ENCODE measurements around the gene NNMT.
"Not testable (repeated sequence)": the region's sequence is repeated elsewhere in the genome, so short reads cannot be mapped to it uniquely, and the experiment has no call there.

The NNMT gene

GRCh38 chr11:114304969-114305368, 8.8 kb downstream of the NNMT start:
- DNase-seq (ENCODE audit: low read depth in 2 of 3, low spot score in 1 of 3) = no peak

- no peak for DNase-seq (ENCODE audit: low read depth in 2 of 3, low spot score in 1 of 3)
Measured at GRCh38 chr11:114307524-114308203, 11.5 kb downstream of the NNMT start.

- no peak for DNase-seq (ENCODE audit: low read depth in 2 of 3, low spot score in 1 of 3)
Measured at GRCh38 chr11:114308689-114309089, 12.5 kb downstream of the NNMT start.

GRCh38 chr11:114309517-114309916, 13.3 kb downstream of the NNMT start:
- DNase-seq (ENCODE audit: low read depth in 2 of 3, low spot score in 1 of 3) = no peak

GRCh38 chr11:114310095-114310494, 13.9 kb downstream of the NNMT start:
- DNase-seq (ENCODE audit: low read depth in 2 of 3, low spot score in 1 of 3) = no peak

GRCh38 chr11:114311946-114312345, 15.7 kb downstream of the NNMT start:
- DNase-seq (ENCODE audit: low read depth in 2 of 3, low spot score in 1 of 3) = no peak

- DNase-seq (ENCODE audit: low read depth in 2 of 3, low spot score in 1 of 3) = no peak
Measured at GRCh38 chr11:114314096-114314495, 17.9 kb downstream of the NNMT start.

- DNase-seq (ENCODE audit: low read depth in 2 of 3, low spot score in 1 of 3) = no peak
Measured at GRCh38 chr11:114315749-114316368, 19.7 kb downstream of the NNMT start.

- no peak for DNase-seq (ENCODE audit: low read depth in 2 of 3, low spot score in 1 of 3)
Measured at GRCh38 chr11:114316980-114317786, 21.0 kb downstream of the NNMT start.

- DNase-seq (ENCODE audit: low read depth in 2 of 3, low spot score in 1 of 3) = no peak
Measured at GRCh38 chr11:114317787-114318137, 21.6 kb downstream of the NNMT start.

GRCh38 chr11:114318361-114318760, 22.2 kb downstream of the NNMT start:
- no peak for DNase-seq (ENCODE audit: low read depth in 2 of 3, low spot score in 1 of 3)

GRCh38 chr11:114319716-114320328, 23.6 kb downstream of the NNMT start:
- DNase-seq (ENCODE audit: low read depth in 2 of 3, low spot score in 1 of 3) = no peak

- DNase-seq (ENCODE audit: low read depth in 2 of 3, low spot score in 1 of 3) = no peak
Measured at GRCh38 chr11:114321621-114322257, 25.5 kb downstream of the NNMT start.

GRCh38 chr11:114322934-114323333, 26.7 kb downstream of the NNMT start:
- no peak for DNase-seq (ENCODE audit: low read depth in 2 of 3, low spot score in 1 of 3)

- no peak for DNase-seq (ENCODE audit: low read depth in 2 of 3, low spot score in 1 of 3)
Measured at GRCh38 chr11:114326151-114326550, 30.0 kb downstream of the NNMT start.

- DNase-seq (ENCODE audit: low read depth in 2 of 3, low spot score in 1 of 3) = no peak
Measured at GRCh38 chr11:114326776-114327175, 30.6 kb downstream of the NNMT start.

- no peak for DNase-seq (ENCODE audit: low read depth in 2 of 3, low spot score in 1 of 3)
Measured at GRCh38 chr11:114330373-114330772, 34.2 kb downstream of the NNMT start.

GRCh38 chr11:114340311-114341131, 44.3 kb downstream of the NNMT start:
- DNase-seq (ENCODE audit: low read depth in 2 of 3, low spot score in 1 of 3) = peak in 1 of 3 donors; percentile 24

- DNase-seq (ENCODE audit: low read depth in 2 of 3, low spot score in 1 of 3) = not testable (repeated sequence)
Measured at GRCh38 chr11:114341667-114342066, 45.5 kb downstream of the NNMT start.

- no peak for DNase-seq (ENCODE audit: low read depth in 2 of 3, low spot score in 1 of 3)
Measured at GRCh38 chr11:114342476-114342875, 46.3 kb downstream of the NNMT start.

All from stimulated activated CD4-positive, alpha-beta T cell treated with anti-CD3 and anti-CD28 coated beads, Interleukin-12 subunit alpha, Interleukin-12 subunit beta, amount 100 ng/mL, for 48 hours (primary cell).